Measurements from ENCODE around the gene C9orf78. TPM values are rescaled to one million over a fixed set of nuclear protein-coding genes. Genes with fewer than 3 reads are reported as not detected.

Gene C9orf78
- total and polyA plus RNA-seq, 4 donors, result 31.1 to 84.2 (median 50.9) TPM

DNA sequence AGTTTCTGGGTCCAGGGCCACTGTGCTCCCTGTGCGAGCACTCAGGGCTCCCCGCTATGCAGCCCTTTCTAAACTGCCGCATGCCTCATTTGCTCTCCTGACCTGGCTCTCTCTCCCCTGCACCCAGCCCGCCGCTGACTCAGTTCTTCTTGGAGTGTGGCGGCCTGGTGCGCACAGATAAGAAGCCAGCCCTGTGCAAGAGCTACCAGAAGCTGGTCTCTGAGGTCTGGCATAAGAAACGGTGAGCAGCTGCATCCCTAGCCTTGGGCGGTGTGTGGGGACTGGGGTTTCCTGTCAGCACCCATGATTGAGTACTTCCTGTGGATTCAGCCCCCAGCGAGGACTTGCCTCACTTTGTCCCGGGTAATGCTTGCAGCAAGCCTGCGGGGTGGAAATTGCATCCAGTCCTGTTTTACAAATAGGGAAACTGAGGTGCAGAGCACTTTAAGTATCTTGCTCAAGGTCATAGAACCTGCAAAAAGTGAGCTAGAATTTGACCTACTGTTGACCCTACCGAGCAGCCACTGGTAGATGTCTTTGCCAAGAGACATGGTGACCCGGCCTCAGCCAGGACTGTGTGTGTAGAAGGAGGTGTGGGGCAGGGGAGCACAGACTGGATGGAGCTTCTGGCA lies 28.1 kb upstream of the C9orf78 start:
- H3K9ac ChIP-seq (ENCODE audit: low read depth in 1 of 2, low read length in 2 of 2), result no peak overlapping the region
- H3K27ac ChIP-seq (ENCODE audit: low read depth in 1 of 2, low read length in 2 of 2), result no peak overlapping the region
- H3K4me3 ChIP-seq (ENCODE audit: low read depth in 1 of 3, low read length in 3 of 3), result no peak overlapping the region
- H3K4me1 ChIP-seq (ENCODE audit: control insufficient read depth in 4 of 4, insufficient read depth in 4 of 4, low read length in 3 of 4), result peaks cover 0 to 3% (median 0%) of the 10 kb centered on the region in 4 donors
- peak; percentile 84 for DNase-seq (ENCODE audit: low spot score)
- WGBS, result 75% methylated on average over 14 of the region's 14 CpGs
- no peaks in the 10 kb centered on the region for H3K9me3 ChIP-seq (ENCODE audit: control insufficient read depth in 4 of 4, low read length in 3 of 4)
- H3K36me3 ChIP-seq (ENCODE audit: control insufficient read depth in 4 of 4, insufficient read depth in 3 of 4, low read depth in 1 of 4, low read length in 3 of 4), result peaks cover 9 to 45% (median 21%) of the 10 kb centered on the region in 4 donors
- TF ChIP-seq TAF1 (conservative IDR thresholded peaks at IDR 0.05), result no peak
- H3K27me3 ChIP-seq (ENCODE audit: control insufficient read depth in 4 of 4, insufficient read depth in 4 of 4, low read length in 3 of 4), result no peaks in the 10 kb centered on the region

DNA sequence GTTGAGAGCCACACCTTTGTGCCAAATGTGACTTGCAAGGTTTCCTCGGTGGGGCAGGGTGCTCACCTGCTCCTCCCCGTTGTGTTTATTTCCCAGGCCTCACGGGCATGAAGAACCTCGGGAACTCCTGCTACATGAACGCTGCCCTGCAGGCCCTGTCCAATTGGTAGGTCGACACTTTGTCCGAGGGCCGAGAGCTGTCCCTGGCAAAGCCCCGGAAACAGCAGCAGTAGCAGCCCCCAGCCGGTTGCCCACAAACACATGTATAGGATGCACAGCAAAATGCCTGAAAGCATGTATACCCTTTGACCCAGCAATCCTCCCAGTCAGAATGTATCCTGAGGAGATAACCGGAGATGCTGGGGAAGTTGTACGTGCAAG lies 26.4 kb upstream of the C9orf78 start:
- Histone ChIP-seq H3K9ac (ENCODE audit: low read depth in 1 of 2, low read length in 2 of 2) (no peak overlapping the region), H3K9me3 (ENCODE audit: control insufficient read depth in 4 of 4, low read length in 3 of 4) (no peaks in the 10 kb centered on the region), H3K27ac (ENCODE audit: low read depth in 1 of 2, low read length in 2 of 2) (no peak overlapping the region), H3K27me3 (ENCODE audit: control insufficient read depth in 4 of 4, insufficient read depth in 4 of 4, low read length in 3 of 4) (no peaks in the 10 kb centered on the region), H3K4me3 (ENCODE audit: low read depth in 1 of 3, low read length in 3 of 3) (no peak overlapping the region), H3K4me1 (ENCODE audit: control insufficient read depth in 4 of 4, insufficient read depth in 4 of 4, low read length in 3 of 4) (peaks cover 0 to 3% (median 0%) of the 10 kb centered on the region in 4 donors), H3K36me3 (ENCODE audit: control insufficient read depth in 4 of 4, insufficient read depth in 3 of 4, low read depth in 1 of 4, low read length in 3 of 4) (peaks cover 13 to 55% (median 26%) of the 10 kb centered on the region in 4 donors)
- WGBS, result 86% methylated on average over 12 of the region's 12 CpGs
- TF ChIP-seq, protein P1, sequence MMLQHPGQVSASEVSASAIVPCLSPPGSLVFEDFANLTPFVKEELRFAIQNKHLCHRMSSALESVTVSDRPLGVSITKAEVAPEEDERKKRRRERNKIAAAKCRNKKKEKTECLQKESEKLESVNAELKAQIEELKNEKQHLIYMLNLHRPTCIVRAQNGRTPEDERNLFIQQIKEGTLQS (IDR thresholded peaks at IDR 0.05), result no peak
- peak; percentile 32 for DNase-seq (ENCODE audit: low spot score)

DNA sequence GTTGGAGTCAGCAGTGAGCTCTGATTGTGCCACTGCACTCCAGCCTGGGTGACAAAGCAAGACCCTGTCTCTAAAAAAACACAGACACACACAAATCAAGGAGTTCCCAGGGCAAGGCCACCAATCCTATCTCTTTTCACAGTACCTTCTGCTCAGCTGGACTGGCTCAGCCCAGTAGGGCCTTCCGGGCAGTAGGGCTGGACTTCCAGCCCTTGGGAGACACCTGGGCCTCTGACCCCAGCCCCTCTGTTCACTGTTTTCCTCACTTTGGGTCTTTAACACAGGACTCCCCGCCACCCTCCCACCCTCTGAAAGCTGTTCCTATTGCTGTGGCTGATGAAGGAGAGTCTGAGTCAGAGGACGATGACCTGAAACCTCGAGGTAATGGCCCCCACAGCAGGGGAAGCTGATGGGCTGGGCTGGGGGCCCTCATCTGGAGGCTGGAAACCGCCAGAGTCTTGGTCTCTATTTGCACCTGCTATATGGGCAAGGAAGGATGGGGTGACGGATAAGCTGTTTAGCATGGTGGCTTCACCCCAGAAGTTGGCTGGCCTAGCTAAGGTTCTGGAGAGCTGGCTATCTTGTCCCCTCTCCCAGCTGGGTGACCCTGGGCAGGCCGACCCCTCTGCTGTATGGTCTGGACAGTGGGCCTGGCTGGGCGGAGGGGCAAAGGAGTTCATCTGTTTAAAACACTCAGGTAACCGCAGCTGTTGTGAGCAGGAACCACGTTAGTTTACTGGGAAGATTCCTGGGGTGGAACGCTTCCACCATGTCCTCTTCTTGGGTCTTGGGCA lies 25.8 kb upstream of the C9orf78 start:
- WGBS, result 75% methylated on average over 11 of the region's 11 CpGs
- Histone ChIP-seq H3K27me3 (ENCODE audit: control insufficient read depth in 4 of 4, insufficient read depth in 4 of 4, low read length in 3 of 4) (no peaks in the 10 kb centered on the region), H3K9me3 (ENCODE audit: control insufficient read depth in 4 of 4, low read length in 3 of 4) (no peaks in the 10 kb centered on the region), H3K36me3 (ENCODE audit: control insufficient read depth in 4 of 4, insufficient read depth in 3 of 4, low read depth in 1 of 4, low read length in 3 of 4) (peaks cover 13 to 55% (median 25%) of the 10 kb centered on the region in 4 donors), H3K27ac (ENCODE audit: low read depth in 1 of 2, low read length in 2 of 2) (no peak overlapping the region), H3K9ac (ENCODE audit: low read depth in 1 of 2, low read length in 2 of 2) (no peak overlapping the region), H3K4me1 (ENCODE audit: control insufficient read depth in 4 of 4, insufficient read depth in 4 of 4, low read length in 3 of 4) (peaks cover 0 to 3% (median 0%) of the 10 kb centered on the region in 4 donors), H3K4me3 (ENCODE audit: low read depth in 1 of 3, low read length in 3 of 3) (no peak overlapping the region)
- DNase-seq (ENCODE audit: low spot score), result peak; percentile 32
- TF ChIP-seq, protein P2, sequence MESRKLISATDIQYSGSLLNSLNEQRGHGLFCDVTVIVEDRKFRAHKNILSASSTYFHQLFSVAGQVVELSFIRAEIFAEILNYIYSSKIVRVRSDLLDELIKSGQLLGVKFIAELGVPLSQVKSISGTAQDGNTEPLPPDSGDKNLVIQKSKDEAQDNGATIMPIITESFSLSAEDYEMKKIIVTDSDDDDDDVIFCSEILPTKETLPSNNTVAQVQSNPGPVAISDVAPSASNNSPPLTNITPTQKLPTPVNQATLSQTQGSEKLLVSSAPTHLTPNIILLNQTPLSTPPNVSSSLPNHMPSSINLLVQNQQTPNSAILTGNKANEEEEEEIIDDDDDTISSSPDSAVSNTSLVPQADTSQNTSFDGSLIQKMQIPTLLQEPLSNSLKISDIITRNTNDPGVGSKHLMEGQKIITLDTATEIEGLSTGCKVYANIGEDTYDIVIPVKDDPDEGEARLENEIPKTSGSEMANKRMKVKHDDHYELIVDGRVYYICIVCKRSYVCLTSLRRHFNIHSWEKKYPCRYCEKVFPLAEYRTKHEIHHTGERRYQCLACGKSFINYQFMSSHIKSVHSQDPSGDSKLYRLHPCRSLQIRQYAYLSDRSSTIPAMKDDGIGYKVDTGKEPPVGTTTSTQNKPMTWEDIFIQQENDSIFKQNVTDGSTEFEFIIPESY (IDR thresholded peaks at IDR 0.05), result no peak
- TF ChIP-seq, protein P3, sequence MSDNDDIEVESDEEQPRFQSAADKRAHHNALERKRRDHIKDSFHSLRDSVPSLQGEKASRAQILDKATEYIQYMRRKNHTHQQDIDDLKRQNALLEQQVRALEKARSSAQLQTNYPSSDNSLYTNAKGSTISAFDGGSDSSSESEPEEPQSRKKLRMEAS (IDR thresholded peaks at IDR 0.05), result no peak
- TF ChIP-seq, protein P1 (IDR thresholded peaks at IDR 0.05), result no peak
- TF ChIP-seq, protein P4, sequence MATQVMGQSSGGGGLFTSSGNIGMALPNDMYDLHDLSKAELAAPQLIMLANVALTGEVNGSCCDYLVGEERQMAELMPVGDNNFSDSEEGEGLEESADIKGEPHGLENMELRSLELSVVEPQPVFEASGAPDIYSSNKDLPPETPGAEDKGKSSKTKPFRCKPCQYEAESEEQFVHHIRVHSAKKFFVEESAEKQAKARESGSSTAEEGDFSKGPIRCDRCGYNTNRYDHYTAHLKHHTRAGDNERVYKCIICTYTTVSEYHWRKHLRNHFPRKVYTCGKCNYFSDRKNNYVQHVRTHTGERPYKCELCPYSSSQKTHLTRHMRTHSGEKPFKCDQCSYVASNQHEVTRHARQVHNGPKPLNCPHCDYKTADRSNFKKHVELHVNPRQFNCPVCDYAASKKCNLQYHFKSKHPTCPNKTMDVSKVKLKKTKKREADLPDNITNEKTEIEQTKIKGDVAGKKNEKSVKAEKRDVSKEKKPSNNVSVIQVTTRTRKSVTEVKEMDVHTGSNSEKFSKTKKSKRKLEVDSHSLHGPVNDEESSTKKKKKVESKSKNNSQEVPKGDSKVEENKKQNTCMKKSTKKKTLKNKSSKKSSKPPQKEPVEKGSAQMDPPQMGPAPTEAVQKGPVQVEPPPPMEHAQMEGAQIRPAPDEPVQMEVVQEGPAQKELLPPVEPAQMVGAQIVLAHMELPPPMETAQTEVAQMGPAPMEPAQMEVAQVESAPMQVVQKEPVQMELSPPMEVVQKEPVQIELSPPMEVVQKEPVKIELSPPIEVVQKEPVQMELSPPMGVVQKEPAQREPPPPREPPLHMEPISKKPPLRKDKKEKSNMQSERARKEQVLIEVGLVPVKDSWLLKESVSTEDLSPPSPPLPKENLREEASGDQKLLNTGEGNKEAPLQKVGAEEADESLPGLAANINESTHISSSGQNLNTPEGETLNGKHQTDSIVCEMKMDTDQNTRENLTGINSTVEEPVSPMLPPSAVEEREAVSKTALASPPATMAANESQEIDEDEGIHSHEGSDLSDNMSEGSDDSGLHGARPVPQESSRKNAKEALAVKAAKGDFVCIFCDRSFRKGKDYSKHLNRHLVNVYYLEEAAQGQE (IDR thresholded peaks at IDR 0.05), result no peak
- TF ChIP-seq HNF4A (conservative IDR thresholded peaks at IDR 0.05) (no peak), GABPA (IDR thresholded peaks at IDR 0.05 in 1 of 2, conservative IDR thresholded peaks at IDR 0.05 in 1 of 2) (no peak)

All from liver (tissue), 9 donors.